Measurements from ENCODE around the gene COPRS. TPM values are rescaled to one million over a fixed set of nuclear protein-coding genes. Genes with fewer than 3 reads are reported as not detected.

COPRS gene
- total and polyA plus RNA-seq, 2 of the 13 experiments (the other 11 are each of a cell fraction or from before 2014, with no cell fraction given) = 22.7 to 93.8 TPM

DNA sequence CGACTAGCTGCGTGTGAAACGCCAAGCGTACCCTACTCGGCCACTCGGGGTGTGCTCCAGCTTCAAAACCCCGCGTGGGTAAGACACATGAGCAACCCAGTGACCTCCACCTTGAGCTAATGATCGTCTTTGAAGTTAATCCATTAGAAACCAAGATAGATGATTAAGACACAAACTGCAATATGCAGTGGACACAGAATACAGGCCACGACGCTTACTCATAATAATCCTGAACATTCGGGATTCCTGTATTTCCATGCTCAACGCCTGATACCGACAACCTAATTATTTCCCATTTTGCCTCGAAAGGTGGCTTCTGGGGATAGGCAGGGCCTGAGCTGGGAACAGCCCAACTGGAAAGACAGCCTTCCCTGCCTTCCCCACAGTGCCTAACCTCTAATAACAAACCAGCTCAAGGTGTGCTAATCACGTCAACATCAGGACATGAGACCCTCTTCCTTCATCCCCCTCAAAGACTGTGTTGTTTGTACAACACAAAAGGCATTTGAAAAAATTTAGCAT is 504 bp upstream of the COPRS start:
- Histone ChIP-seq H3K36me3 (replicated peaks in 1 of 2; ENCODE audit: control insufficient read depth in 1 of 2, insufficient read depth in 2 of 2, low read length in 2 of 2) (peaks cover 10 to 16% of the 10 kb centered on the region in 2 experiments; a peak in 4 of 5 replicates), H3K9ac (ENCODE audit: insufficient read depth, low read depth, low read length) (peak overlapping the region; percentile 31; the same call in 1 of the 2 replicates), H2AFZ (ENCODE audit: low read length) (peak overlapping the region; percentile 15), H4K20me1 (ENCODE audit: insufficient read depth, low read length) (no peaks in the 10 kb centered on the region), H3K4me3 (replicated peaks in 1 of 3; ENCODE audit: insufficient read depth in 1 of 3, low read depth in 2 of 3, low read length in 3 of 3) (peak overlapping the region; percentile 56 to 70 (median 57)), H3K27me3 (ENCODE audit: control insufficient read depth in 1 of 2, insufficient read depth in 2 of 2, low read length in 2 of 2) (no peaks in the 10 kb centered on the region), H3K4me2 (ENCODE audit: low read depth, low read length) (peak overlapping the region; percentile 98), H3K79me2 (ENCODE audit: insufficient read depth, low read length) (peaks cover 20% of the 10 kb centered on the region), H3K27ac (ENCODE audit: extremely low read length, insufficient read depth, low read length) (peak overlapping the region; percentile 42), H3K9me3 (ENCODE audit: low read length) (no peaks in the 10 kb centered on the region), H3K4me1 (ENCODE audit: insufficient read depth, low read length) (peaks cover 27% of the 10 kb centered on the region)
- POLR2A ChIA-PET = interaction anchor here (1.2 kb wide), 1 partner anchor 25 kb away, joined by 3 read pairs; no protein-coding TSS in a partner anchor
- 82% methylated on average over 7 of the region's 16 CpGs for WGBS (ENCODE audit: low lambda C conversion rate)
- DNase-seq (ENCODE audit: low spot score) = no peak
- ATAC-seq = no peak
- BruUV-seq (replicated peaks) = no TSS peak
- in situ Hi-C loops (cut with HindIII; ENCODE audit: extremely low pct_ligation_motif_present, low pct_unique_long_range_greater_than_20kb) = loop anchor here (25.0 kb wide), 1 partner anchor 103 kb away; no protein-coding TSS in a partner anchor
- FAIRE-seq = no peak
- CTCF ChIA-PET (ENCODE audit: low intra/inter-chr PET ratio, low total read pairs) = no interaction called here
- intact Hi-C loops (cut with micrococcal nuclease; ENCODE audit: unreplicated experiment) = no loop called here
- TF ChIP-seq SOX6 (IDR thresholded peaks at IDR 0.05) (no peak), SOX6 (CRISPR knock-in tag; IDR thresholded peaks at IDR 0.05) (no peak), ZNF441 (CRISPR knock-in tag; IDR thresholded peaks at IDR 0.05; ENCODE audit: borderline replicate concordance) (0 out of 2 replicates have a peak, but pooled peaks have one; percentile 90), KDM5A (IDR thresholded peaks at IDR 0.05; ENCODE audit: borderline replicate concordance, low read length) (peak; percentile 60; the same call in 1 of the 2 replicates), SALL1 (CRISPR knock-in tag; IDR thresholded peaks at IDR 0.05) (0 out of 2 replicates have a peak, but pooled peaks have one; percentile 19), REPIN1 (CRISPR knock-in tag; IDR thresholded peaks at IDR 0.05; ENCODE audit: borderline replicate concordance, low read depth) (no peak), RBM39 (IDR thresholded peaks at IDR 0.05; ENCODE audit: low read depth, low read length, poor library complexity, severe bottlenecking) (no peak), KDM4B (CRISPR knock-in tag; IDR thresholded peaks at IDR 0.05) (no peak), TCF7L2 (IDR thresholded peaks at IDR 0.05; ENCODE audit: low read depth, low read length) (no peak), PITX1 (CRISPR knock-in tag; IDR thresholded peaks at IDR 0.05) (no peak), MIER2 (CRISPR knock-in tag; IDR thresholded peaks at IDR 0.05) (no peak), ZNF530 (CRISPR knock-in tag; IDR thresholded peaks at IDR 0.05; ENCODE audit: low read depth) (no peak), HDAC2 (CRISPR knock-in tag; IDR thresholded peaks at IDR 0.05) (0 out of 2 replicates have a peak, but pooled peaks have one; percentile 19)
- TF ChIP-seq, protein P1, sequence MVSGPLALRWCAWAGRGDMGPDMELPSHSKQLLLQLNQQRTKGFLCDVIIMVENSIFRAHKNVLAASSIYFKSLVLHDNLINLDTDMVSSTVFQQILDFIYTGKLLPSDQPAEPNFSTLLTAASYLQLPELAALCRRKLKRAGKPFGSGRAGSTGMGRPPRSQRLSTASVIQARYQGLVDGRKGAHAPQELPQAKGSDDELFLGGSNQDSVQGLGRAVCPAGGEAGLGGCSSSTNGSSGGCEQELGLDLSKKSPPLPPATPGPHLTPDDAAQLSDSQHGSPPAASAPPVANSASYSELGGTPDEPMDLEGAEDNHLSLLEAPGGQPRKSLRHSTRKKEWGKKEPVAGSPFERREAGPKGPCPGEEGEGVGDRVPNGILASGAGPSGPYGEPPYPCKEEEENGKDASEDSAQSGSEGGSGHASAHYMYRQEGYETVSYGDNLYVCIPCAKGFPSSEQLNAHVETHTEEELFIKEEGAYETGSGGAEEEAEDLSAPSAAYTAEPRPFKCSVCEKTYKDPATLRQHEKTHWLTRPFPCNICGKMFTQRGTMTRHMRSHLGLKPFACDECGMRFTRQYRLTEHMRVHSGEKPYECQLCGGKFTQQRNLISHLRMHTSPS (CRISPR knock-in tag; IDR thresholded peaks at IDR 0.05; ENCODE audit: low read depth) = no peak
- TF ChIP-seq, protein P2, sequence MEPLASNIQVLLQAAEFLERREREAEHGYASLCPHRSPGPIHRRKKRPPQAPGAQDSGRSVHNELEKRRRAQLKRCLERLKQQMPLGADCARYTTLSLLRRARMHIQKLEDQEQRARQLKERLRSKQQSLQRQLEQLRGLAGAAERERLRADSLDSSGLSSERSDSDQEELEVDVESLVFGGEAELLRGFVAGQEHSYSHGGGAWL (CRISPR knock-in tag; IDR thresholded peaks at IDR 0.05) = 0 out of 2 replicates have a peak, but pooled peaks have one; percentile 12
- TF ChIP-seq, protein P3, sequence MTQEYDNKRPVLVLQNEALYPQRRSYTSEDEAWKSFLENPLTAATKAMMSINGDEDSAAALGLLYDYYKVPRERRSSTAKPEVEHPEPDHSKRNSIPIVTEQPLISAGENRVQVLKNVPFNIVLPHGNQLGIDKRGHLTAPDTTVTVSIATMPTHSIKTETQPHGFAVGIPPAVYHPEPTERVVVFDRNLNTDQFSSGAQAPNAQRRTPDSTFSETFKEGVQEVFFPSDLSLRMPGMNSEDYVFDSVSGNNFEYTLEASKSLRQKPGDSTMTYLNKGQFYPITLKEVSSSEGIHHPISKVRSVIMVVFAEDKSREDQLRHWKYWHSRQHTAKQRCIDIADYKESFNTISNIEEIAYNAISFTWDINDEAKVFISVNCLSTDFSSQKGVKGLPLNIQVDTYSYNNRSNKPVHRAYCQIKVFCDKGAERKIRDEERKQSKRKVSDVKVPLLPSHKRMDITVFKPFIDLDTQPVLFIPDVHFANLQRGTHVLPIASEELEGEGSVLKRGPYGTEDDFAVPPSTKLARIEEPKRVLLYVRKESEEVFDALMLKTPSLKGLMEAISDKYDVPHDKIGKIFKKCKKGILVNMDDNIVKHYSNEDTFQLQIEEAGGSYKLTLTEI (CRISPR knock-in tag; conservative IDR thresholded peaks at IDR 0.05) = no peak
- TF ChIP-seq, protein P4, sequence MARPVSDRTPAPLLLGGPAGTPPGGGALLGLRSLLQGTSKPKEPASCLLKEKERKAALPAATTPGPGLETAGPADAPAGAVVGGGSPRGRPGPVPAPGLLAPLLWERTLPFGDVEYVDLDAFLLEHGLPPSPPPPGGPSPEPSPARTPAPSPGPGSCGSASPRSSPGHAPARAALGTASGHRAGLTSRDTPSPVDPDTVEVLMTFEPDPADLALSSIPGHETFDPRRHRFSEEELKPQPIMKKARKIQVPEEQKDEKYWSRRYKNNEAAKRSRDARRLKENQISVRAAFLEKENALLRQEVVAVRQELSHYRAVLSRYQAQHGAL (CRISPR knock-in tag; IDR thresholded peaks at IDR 0.05; ENCODE audit: not compliant biosample characterization) = no peak
- TF ChIP-seq, protein P5, sequence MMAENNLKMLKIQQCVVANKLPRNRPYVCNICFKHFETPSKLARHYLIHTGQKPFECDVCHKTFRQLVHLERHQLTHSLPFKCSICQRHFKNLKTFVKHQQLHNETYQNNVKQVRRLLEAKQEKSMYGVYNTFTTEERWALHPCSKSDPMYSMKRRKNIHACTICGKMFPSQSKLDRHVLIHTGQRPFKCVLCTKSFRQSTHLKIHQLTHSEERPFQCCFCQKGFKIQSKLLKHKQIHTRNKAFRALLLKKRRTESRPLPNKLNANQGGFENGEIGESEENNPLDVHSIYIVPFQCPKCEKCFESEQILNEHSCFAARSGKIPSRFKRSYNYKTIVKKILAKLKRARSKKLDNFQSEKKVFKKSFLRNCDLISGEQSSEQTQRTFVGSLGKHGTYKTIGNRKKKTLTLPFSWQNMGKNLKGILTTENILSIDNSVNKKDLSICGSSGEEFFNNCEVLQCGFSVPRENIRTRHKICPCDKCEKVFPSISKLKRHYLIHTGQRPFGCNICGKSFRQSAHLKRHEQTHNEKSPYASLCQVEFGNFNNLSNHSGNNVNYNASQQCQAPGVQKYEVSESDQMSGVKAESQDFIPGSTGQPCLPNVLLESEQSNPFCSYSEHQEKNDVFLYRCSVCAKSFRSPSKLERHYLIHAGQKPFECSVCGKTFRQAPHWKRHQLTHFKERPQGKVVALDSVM (CRISPR knock-in tag; IDR thresholded peaks at IDR 0.05) = no peak

All from HepG2 (cell line).